Stimulated activated CD4-positive, alpha-beta T cell treated with anti-CD3 and anti-CD28 coated beads, Interleukin-4, amount 100 ng/mL, for 48 hours (primary cell): Measurements from ENCODE around the gene BLMH.

Source experiments
- DNase-seq, 2 donors: peaks; one replicate each; pipeline ENCODE4 v3.0.0-alpha.2; 2020; ENCODE audit warnings: low read depth in 2 of 2

Gene BLMH, protein sequence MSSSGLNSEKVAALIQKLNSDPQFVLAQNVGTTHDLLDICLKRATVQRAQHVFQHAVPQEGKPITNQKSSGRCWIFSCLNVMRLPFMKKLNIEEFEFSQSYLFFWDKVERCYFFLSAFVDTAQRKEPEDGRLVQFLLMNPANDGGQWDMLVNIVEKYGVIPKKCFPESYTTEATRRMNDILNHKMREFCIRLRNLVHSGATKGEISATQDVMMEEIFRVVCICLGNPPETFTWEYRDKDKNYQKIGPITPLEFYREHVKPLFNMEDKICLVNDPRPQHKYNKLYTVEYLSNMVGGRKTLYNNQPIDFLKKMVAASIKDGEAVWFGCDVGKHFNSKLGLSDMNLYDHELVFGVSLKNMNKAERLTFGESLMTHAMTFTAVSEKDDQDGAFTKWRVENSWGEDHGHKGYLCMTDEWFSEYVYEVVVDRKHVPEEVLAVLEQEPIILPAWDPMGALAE

DNA sequence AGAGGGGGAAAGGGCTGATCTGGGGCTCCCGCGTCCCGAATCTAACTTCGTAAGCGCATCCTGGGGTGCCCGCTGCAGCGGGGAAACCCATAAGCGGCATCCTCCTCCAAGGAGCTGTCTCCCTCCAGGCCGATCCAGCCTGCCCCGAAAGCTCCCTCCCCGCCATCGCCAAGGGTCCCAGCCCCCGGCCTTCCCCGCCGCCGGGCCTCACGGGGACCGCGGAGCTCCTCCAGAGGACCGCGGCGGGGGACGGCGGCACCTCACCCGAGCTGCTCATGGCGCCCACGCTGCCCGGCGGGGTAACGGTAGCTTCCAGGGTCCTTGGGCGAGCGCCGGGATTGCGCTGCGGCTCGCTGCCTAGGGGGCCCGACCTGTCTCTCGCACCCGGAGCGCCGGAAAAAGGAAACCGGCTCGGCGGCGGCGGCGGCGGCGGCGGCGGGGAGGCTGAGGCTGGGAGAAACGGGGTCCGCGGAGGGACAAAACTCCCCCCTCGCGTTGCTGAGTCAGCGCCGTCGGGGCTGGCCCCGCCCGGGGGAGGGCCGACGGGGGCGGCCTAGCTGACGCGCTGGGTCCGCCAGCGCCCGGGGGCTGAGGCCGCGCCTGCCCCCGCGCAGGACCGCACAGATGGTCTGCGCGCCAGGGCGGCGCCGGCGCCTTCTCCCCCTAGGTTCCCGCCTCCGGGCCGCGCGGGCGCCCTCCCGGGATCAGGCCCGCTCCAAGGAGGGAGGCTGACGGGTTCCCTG is at the start of gene BLMH:
BLMH (minus strand) TSS at position 402 of the 743 bp plus-strand sequence; CDS start at position 277, 125 bp downstream.
- peak; percentile 77 to 79 for DNase-seq

GRCh38 chr17:30340801-30341356 is 49.1 kb upstream of the BLMH start:
- DNase-seq: no peak

- DNase-seq: no peak
Measured at GRCh38 chr17:30339086-30339485, 47.3 kb upstream of the BLMH start.

DNA sequence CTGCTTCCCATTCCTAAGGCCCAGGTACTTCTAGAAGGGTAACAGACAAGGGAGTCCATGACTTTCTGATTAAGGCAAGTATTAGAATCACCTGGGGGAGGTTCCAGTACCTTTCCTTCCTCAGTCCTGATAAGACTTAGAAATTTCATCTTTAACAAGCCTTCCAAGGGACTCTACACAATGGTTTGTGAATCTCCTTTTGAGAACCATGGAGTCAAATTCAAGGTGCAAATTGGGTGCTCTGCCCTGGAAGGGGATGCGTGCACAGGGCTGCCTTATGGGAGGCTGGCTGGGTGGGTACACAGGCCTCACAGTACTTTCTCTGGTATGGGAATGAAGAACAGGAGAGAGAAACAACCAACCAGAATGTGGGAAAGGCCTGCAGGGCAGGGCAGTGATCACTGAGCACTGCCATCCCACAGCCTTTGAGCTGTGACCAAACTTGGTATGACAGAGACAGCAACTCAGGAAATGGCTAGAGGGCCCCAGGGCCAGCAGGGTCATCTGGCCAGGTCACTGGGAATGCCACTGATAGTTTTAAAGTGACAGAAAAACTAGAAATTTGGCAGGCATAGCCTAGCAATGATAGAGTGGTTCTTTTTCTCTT is 45.8 kb upstream of the BLMH start:
- DNase-seq: no peak

GRCh38 chr17:30336369-30337171 is 44.8 kb upstream of the BLMH start:
- DNase-seq: peak; percentile 24 to 49

GRCh38 chr17:30334421-30334820 is 42.7 kb upstream of the BLMH start:
- no peak for DNase-seq

- DNase-seq: no peak
Measured at GRCh38 chr17:30333503-30334360, 42.0 kb upstream of the BLMH start, which contains the start of gene TMIGD1. TMIGD1 (minus strand) TSS chr17:30334057; CDS start chr17:30332133, 1,924 bp downstream.

- peak; percentile 15 to 48 for DNase-seq
Measured at GRCh38 chr17:30332057-30332542, 40.4 kb upstream of the BLMH start.

GRCh38 chr17:30326809-30327208 is 35.1 kb upstream of the BLMH start:
- no peak for DNase-seq

DNA sequence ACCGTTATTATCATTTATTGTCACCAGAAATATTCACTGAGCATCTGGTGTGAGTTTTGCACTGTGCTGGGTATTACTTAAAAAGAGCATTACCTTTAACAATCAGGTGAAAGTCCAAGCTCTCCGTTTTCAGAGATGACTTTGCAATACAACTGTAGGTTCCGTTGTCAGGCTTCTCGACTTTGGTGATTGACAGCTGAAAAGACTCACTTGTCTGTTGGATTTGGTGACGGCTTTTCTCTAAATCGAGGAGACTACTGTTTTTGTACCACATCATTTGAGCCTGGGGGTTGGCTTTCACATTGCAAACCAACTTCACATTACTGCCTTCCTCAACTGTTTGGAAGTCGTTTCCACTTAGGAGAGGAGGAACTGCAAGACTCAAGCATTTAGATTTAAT is 33.0 kb upstream of the BLMH start:
- no peak for DNase-seq

DNA sequence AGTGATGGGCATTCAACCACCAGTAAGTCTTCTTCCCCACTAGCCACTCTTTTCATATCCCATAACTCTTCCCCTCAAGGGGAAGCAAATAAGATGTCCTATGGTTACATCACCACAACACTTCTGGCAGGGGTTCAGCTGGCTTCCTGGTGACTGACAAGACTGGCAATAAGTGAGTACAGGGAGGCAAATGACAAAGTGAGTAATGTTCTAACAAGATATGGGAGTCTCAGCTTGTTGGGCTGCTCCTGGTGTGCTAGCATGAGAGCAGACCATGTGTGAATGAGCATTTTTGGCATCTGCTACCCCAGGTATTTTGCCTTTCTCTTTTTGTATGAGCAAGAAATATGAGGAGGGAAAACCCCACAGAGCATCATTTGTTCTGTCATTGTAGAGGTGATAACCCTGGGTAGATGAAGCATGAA is 32.2 kb upstream of the BLMH start:
- peak in 1 of 2 donors; percentile 14 for DNase-seq

DNA sequence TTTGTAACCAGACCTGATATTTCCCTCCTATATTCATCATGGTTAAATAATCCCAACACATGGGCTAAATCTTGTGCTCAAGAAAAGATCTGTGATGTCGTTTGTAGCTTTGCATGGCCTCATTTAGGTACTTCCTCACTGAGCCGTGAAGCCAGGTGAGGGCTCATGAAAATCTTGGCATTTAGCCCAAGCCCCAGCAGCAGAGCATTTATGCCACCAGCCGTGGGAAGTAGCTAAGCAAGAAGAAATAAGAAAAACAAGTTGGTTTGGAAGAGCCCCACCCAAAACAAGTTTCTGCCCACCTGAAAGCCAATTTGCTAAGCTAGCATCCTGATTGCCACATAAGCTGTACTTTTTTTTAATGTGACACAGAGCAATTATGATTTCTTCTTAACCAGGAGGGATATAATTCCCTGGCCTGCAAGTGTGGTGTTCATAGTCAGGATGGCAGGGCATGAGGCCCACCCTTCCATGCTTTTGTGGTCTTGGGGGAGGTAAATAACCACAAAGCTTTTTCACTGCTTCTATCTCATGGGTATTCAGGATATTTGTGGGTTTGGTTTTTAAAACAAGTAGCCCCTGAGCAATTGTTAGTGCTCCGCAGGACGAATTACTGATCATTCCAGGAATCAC is 31.6 kb upstream of the BLMH start:
- no peak for DNase-seq

DNA sequence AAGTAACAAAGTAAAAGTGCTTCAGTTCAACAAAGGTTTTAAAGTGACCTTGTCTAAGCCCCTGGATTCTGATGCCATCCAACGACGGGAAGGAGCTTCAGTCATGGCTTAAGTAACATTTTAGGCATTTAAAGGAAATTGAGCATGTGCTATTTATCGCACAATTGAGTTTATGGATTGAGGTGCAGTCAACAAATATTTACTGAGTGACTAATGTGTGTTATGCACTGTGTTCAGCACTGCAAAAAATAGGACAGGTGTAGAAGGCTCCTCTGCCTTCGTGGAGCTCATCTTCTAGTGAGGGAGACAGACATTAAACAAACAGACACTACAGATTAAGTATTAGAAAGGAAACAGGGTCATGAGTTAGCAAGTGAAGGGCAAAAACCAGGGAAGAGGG is 29.6 kb upstream of the BLMH start:
- DNase-seq: no peak

GRCh38 chr17:30318155-30318554 is 26.4 kb upstream of the BLMH start:
- no peak for DNase-seq

DNA sequence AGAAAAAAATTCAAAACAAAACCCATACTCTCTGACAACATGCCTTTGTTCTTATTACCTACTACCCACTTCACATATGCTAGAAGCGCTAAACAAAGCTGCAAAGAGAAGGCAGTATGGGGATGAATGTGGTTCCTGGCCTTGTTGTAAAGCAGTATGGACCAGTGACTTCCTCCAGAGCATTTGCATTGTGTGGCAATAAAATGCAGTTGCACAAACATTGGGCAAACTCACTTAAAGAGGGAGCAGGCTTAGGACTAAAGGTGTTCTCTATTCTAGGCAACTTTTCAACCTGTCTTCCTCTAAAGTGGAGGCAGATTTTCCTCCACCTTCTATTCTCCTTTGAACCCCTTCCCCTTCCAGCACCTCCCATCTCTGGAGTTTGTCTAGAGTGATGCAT is 25.0 kb upstream of the BLMH start:
- no peak for DNase-seq

- DNase-seq: no peak
Measured at GRCh38 chr17:30315106-30315505, 23.4 kb upstream of the BLMH start.

- DNase-seq: no peak
Measured at GRCh38 chr17:30314474-30314873, 22.7 kb upstream of the BLMH start.

GRCh38 chr17:30312226-30312625 is 20.5 kb upstream of the BLMH start:
- DNase-seq: no peak

DNA sequence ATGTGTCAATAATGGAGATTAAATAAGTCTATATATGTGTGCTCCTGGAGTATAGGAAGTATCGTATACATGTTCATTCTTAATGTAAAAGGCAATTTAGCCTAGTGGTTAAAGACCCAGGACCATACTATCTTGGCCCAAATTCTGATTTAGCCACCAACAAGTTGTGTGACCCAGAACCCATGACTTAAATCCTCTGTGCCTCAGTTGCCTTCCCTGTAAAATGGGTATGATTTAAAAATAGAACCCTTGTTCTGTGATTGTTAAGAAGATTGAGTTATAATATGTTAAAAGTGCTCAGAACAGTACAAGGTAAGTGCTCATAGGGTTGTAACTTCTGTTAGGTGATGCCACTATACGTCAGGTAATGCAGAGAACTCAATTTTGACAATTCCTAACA is 18.8 kb upstream of the BLMH start:
- DNase-seq: no peak

DNA sequence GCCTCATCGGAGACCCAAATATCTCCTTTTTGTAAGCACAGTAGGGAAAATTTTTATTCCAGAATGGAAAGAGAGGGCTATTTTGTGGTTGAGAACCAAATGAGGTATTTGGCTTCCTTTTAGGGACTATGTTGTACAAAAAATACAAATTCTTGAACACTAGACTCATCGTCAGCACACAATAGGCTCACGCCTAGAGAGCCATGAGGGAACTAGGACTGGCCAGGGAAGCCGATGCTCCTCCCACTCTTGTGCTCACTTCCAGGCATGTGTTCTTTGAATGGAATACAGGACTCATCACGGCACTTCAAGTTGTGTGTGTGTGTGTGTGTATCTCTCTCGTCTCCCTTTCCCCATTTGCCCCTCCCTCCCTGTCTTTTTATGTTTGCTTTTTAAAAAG is 17.8 kb upstream of the BLMH start:
- DNase-seq: no peak
